Dedifferentiated amniotic fluid mesenchymal stem cell (primary cell): ENCODE results near the gene MRGPRE.
"Not testable (repeated sequence)": the region's sequence is repeated elsewhere in the genome, so short reads cannot be mapped to it uniquely, and the experiment has no call there.

ENCODE experiments used
- DNase-seq: peaks from one replicate; pipeline ENCODE4 v3.0.0-alpha.2; 2016; ENCODE audit errors: extremely low spot score

Gene MRGPRE, protein sequence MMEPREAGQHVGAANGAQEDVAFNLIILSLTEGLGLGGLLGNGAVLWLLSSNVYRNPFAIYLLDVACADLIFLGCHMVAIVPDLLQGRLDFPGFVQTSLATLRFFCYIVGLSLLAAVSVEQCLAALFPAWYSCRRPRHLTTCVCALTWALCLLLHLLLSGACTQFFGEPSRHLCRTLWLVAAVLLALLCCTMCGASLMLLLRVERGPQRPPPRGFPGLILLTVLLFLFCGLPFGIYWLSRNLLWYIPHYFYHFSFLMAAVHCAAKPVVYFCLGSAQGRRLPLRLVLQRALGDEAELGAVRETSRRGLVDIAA

DNA sequence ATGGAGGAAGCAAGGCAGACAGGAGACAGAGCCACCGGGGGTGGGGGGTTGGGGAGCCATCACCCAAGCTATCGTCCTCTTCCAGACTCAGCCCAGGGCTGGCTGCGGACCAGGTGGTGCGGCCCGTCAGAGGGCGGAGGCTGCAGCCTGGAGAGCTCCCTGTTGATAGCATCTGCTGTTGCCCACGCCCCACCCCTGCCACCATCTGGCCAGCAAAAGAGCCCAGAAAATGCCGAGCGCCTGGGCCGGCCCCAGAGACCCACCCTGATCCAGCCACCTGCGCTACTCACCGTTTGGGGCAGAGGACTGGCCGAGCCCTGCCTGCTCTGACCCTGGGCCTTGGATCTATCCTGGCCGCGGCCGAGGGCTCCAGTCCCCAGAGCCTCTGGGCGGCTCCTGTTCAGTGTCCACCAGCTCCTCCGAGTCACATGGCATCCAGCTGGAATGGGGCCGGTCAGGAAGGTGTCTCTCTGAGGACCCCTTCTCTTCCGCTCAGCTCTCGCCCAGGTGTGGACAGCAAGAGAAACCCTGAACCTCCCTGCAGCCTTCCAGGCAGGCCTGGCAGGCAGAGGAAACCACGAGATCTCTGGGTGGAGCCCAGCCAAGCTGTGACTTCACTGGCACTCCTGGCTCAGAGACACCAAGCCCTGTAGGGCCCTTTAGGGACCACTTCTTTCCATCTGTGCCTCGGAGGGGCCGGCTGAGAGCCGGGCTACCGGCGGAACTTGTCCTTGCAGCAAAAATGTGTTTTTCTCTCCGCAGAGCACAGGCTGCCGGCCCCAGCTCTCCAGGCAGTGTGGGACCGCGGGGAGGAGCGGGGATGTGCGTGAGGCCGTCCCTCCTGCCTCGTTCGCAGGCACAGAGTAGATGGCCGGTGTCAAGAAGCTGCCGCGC is at the start of gene MRGPRE:
MRGPRE (minus strand) TSS at position 567 of the 894 bp plus-strand sequence. CDS start 3,618 bp downstream, outside the sequence.
- DNase-seq = no peak

DNA sequence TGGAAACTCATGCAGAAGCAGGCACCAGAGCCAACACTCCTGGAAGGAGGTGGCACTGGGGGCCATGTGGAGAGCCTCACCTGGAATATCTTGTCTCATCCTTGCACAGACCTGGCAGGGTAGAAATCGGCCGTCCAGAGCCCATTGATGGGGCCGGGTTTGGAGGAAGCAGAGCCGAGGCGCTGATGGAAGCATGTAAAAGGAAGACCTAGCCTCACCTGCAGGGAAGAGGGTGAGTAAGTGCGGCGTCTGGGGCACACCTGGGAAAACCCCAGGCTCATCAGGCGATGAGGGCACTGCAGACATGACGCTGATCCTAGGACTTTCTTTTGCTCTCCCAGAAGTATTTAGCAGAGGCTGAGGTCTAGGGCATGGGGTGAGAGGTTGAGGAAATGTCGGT is 48.9 kb upstream of the MRGPRE start:
- not testable (repeated sequence) for DNase-seq

DNA sequence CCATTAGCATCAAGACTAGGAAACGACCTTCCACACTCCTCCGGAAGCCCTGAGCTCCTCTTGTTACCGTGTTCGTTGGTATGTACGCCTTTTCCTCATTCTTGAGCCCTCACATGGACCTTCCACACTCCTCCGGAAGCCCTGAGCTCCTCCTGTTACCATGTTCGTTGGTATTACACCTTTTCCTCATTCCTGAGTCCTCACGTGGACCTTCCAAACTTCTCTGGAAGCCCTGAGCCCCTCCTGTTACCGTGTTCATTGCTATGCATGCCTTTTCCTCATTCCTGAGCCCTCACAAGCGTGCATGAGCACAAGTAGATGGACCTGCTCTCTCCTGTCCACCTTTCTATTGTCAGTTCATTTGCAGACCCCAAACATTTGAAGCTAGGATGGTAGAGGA is 48.4 kb upstream of the MRGPRE start:
- not testable (repeated sequence) for DNase-seq

DNA sequence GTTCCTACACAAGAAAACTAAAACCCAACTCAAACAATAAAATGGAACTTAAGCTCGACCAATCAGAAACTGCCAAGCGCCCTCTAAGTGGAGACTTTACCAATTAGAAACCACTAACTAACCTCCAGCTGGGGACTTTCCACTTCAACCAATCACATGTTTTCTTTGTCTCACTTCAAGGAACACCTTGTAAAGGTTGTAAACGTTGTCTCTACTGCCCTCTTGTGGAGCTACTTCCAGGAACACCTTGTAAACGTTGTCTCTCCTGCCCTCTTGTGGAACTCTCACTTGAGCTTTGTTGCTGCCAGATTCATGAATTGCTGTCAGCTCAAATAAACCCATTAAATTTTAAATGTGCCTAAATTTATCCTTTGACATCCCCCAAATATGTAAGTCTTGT is 46.7 kb upstream of the MRGPRE start:
- DNase-seq = not testable (repeated sequence)

DNA sequence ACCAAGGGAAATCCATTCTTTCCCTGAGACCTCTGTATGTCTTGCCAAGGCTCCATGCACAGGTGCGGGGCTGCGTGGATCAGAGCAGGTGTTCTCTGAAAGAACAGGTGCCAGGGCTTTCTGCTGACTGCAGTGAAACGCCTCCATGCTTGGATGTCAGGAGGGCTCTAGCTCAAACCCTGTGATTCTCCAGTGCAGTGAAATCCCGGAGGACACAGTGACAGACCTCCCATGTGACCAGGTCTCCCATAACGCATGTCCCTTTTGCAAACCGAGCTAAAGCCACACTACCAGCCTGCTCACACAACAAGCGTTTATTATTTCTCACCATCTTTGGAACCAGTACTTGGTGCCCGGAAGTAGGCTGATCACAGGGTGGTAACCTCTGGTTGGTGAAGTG is 41.4 kb upstream of the MRGPRE start:
- not testable (repeated sequence) for DNase-seq

DNA sequence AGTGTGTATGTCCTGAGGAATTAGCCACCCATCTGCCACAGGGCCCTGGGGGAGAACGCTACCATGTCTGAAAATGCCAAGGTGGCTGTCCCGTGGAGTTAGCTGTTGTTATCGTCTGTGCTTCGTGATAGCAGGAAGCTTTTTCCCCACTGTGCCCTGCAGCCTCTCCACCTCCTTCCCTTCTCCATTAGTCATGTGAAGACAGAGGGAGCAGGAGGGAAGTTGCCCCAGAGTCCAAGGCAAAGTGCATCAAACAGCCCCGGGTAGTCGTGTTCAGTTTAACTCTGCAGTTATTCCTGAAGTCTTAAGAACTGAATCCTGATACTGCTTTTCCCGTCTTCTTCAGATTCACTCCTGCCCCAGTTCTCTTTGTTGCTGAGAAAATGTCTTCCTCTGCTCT is 30.3 kb upstream of the MRGPRE start:
- not testable (repeated sequence) for DNase-seq

DNA sequence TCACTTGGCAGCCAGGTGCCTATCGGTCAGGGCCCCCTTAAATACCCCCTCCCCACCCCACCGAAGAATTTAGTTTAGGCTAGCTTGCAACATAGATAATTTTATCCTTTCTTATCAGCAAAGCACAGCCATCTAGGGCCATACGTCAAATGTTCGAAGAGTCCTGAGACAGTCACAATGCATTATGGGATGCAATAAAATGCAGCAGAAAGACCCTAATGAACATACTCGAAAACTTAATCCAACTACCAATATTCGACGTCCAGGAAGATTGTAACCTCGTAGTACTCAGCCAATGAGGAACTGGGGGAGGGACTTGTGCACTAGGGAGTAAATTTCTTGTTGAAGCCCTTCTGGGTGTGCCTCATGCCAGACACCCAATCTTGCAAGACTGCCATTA is 29.6 kb upstream of the MRGPRE start:
- DNase-seq = not testable (repeated sequence)

DNA sequence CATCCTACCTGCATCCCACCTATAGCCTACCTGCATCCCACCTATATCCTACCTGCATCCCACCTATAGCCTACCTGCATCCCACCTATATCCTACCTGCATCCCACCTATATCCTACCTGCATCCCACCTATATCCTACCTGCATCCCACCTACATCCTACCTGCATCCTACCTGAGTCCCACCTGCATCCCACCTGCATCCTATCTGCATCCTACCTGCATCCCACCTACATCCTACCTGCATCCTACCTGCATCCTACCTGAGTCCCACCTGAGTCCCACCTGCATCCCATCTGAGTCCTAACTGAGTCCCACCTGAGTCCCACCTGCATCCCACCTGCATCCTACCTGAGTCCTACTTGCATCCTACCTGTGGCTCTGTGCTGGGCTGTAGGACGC is 25.3 kb upstream of the MRGPRE start:
- not testable (repeated sequence) for DNase-seq

DNA sequence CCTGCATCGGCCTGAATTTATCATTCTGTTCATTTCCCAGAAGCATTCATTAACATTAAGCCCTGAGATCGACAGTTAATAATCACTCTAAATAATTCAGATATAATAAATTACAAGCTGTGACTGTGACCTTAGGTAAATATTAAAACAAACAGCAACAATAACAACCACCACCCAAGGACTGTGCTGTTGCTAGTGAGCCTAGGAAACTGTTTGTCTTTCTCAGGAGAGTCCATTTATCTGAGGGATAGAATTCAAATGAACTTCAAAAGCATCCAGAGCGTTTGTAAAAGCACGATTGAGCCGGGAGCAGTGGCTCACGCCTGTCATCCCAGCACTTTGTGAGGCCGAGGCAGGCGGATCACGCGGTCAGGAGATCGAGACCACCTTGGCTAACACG is 23.0 kb upstream of the MRGPRE start:
- not testable (repeated sequence) for DNase-seq

DNA sequence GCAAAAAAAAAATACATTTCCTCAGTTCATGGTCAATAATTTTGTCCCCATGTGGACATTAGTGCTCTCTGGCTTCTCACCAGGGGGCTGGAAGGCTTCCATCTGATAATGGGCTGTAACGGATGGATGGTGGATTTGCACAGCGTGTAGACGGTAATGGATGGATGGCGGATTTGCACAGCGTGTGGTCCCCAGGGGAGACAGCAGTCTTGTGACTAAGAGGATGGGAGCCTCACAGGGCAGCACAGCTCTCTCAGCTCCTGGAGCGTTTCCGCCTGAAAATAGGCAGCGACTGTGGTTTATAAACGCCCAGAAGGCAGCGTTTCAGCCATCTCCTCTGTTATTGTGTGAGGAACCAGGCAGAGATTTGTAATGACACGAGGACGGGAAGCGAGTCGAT is 22.6 kb upstream of the MRGPRE start:
- DNase-seq = not testable (repeated sequence)

DNA sequence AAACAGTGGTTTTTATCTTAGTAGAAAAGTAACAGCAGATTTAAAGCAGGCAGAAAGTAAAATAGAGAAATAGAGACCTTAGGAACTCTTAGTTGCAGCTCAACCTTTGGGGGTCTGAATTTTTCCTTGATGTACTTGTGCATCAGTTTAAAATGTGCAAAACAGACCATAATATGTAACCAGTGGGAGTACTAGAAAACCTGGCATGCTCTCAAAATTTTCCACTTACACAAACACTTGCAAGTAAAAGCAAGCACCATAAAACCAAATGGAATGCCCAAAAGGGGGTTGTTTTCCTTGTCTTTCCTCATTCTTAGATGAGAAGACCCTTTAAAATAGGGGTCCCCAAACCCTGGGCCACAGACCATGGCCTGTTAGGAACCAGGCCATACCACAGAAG is 12.9 kb upstream of the MRGPRE start:
- no peak for DNase-seq

DNA sequence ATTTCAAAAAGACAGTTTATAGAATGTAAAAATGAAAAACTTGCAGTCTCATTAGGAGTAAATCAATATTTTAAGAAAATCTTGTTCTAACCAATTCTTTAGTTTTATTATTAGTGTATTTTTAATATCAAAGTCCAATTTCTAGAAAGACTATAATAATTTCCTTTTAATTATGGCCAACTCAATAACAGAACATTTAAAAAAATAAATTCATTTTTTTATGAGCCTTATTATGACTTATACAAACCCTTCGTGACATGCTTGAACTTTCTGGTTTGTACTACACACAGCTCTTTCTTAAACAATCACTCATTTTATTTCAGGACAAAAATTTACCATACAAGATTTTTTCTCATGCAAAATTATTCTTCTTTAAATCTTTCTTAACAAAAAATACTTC is 11.7 kb upstream of the MRGPRE start:
- no peak for DNase-seq

DNA sequence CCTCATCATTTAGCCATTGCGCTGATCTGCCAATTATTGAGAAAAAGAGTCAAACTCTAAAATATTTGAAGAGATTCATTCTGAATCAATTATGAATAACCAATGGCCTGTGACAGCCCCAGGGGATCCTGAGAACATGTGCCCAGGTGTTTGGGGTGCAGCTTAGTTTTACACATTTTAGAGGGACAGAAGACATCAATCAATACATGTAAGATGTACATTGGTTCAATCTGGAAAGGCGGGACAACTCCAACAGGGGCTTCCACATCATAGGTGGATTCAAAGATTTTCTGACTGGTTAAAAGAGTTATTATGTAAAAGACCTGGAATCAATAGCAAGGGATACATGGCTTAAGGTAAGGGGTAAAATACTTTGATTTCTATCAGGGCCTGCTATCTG is 4.9 kb upstream of the MRGPRE start:
- DNase-seq = no peak

DNA sequence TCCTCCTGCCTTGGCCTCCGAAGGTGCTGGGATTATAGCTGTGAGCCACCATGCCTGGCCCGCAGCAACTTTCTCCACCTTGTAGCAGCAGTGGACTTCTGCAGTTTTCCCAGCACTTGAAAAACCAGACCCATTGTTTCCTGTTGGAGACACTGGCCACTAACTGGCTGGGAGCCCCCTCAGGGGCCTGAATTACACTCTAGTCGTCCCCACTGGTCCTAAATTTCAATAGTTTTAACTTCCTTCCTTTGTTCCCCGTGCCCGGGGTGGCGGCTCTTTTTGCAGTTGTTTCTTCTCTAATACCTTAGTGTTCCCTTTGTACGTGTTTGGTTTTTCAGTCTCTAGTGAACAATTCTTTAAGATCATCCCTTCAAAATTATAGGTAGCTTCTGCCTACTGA is 2.6 kb upstream of the MRGPRE start:
- no peak for DNase-seq

DNA sequence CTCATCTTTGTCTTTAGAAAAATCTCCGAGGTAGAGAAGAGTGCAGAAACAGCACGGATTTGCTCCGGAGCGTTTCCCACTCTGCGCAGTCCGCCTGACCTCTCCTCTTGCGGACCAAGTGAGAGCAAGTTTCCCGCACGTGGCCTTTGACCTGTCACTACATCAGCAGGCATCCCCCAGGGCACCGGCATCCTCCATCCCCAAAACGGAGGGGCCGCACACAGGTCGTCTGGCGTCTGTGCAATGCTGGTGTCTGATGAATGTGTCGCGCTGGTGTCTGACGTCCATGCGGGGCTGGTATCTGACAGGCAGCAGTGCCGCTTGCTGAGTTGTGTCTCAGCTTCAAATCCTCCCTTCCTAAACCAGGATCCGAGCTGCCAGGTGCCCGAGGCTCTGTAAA is 739 bp upstream of the MRGPRE start:
- DNase-seq = no peak

DNA sequence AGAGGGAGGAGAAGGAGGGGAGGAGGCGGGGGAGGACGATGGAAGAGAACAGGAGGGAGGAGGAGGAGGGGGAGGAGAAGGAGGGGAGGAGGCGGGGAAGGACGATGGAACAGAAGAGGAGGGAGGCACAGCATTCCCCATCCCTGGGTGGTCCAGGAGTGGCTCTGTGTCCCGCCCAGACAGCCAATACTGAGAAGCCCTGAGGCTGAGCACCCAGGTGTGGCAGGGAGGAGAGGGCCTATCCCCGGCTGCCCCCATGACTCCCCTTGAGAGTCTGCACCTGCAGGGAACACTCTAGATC is 717 bp downstream of the MRGPRE start:
- no peak for DNase-seq

DNA sequence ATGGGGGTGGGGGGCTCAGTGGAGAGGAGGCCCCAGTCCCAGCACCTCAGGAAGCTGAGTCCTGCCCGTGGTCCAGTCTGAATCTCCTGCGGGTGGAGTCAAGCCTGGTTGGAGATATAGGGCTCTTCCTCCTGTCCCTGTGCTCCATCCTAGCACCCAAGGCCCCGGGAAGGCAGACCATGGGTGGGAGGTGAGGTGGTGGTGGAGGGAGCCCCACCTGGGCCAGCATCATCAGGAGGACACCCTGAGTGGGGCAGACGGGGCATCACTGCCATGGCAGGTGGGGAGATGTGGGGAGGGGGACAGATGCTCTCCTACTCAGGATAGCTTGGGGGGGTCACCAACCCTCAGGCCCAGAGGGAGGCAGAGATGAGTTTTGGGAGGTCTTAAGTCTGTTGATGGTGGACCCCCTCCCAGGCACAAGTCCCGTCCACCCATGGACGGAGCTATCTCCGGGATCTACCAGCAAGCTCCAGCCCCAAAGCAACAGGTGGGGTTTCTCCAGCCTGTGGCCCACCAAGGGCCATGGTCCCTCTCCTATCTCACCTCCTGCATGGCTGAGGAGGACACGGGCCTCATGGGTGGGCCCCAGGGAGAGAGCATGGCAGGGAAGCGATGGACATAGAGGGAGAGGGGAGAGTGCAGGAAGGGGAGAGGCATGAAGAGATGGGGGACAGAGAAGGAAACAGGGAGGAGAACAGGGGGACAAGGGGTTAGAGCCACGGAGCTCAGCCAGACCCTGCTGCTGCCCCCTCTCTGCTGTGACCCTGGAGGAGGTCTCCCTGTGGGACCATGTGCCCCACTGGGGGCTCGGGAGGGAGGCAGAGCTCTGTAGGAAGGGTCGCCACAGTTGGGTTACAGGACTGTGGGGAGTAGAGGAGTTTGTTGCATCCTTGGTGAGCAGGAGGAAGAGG is 1.3 kb downstream of the MRGPRE start:
- DNase-seq = no peak

DNA sequence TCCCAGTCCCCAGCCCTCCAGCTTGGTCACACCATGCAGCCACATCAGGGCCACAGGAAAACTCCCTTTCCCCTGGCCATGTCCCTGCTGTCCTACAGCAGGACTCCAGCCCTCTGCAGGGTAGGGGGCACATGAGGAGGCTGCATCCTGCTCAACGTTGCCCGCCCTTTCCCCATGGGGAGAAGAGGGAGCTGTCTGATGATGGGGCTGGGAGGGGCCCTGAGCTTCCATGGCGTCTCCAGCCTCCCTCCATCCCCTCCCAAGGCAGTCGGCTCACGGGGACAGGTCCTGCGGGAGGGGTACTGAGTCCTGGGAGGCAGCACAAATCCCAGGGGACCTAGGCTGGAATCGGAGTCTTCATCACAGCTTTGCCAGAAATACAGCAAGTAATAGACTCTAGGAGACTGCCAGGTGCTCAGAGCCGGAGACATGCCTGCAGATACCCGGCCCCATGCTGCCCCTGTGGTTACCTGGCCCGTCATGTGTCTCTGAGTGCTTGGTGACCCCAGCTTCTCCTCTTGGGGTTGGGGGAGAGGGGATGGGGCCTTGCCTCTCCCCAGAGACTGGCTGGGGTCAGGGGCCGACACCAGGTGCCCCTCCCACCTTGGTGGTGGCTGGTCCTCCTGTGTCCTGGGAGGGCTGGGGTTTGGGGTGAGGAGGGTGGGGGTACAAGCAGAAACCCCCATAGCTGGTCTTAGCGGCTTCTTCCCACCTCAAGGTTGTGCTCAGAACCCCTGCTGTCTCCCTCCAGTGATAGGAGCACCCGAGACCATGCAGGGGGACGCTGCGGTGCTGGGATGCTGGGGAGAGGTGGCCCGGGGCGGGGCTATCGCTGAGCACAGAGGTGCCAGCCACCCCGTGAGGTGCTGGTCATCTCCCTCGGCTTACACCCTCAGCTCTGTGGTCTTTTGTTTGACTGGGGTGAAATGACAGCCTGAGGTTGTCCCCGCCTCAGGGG is 2.3 kb downstream of the MRGPRE start:
- DNase-seq = no peak

DNA sequence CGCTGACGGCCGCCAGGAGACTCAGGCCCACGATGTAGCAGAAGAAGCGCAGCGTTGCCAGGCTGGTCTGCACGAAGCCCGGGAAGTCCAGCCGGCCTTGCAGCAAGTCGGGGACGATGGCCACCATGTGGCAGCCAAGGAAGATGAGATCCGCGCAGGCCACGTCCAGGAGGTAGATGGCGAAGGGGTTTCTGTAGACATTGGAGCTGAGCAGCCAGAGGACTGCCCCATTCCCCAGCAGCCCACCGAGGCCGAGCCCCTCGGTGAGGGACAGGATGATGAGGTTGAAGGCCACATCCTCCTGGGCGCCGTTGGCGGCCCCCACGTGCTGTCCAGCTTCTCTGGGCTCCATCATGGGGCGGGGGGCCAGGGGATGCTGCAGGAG is 3.8 kb downstream of the MRGPRE start:
- no peak for DNase-seq

DNA sequence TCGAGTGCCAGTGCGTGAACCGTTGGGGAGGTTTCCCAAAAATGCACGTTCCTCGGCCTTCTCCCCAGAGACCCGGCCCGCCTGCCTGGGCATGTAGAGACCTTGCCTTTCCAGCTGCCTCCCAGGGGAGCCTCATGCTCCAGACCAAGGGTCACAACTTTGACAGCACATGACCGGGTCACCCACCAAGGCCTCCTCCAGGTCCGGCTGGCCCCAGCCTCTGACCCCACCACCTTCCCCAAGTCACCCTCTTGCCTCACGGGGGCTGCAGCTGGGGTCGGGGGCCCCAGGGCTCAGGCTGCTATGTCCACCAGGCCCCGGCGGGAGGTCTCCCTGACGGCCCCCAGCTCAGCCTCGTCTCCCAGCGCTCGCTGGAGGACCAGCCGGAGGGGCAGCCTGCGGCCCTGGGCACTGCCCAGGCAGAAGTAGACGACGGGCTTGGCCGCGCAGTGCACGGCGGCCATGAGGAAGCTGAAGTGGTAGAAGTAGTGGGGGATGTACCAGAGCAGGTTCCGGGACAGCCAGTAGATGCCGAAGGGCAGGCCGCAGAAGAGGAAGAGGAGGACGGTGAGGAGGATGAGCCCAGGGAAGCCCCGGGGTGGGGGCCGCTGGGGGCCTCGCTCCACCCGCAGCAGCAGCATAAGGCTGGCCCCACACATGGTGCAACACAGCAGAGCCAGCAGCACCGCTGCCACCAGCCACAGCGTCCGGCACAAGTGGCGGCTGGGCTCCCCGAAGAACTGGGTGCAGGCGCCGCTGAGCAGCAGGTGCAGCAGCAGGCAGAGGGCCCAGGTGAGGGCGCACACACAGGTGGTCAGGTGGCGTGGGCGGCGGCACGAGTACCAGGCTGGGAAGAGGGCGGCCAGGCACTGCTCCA is 4.4 kb downstream of the MRGPRE start:
- DNase-seq = no peak
